D341Med (cell line): ENCODE measurements around the gene GAPT.
"Not testable (repeated sequence)": the region's sequence is repeated elsewhere in the genome, so short reads cannot be mapped to it uniquely, and the experiment has no call there.

Experiments
- DNase-seq: peaks from one replicate; pipeline ENCODE4 v3.0.0; 2012; ENCODE audit warnings: low spot score

Gene GAPT

GRCh38 chr5:58505502-58505901, 14.3 kb downstream of the GAPT start:
- no peak for DNase-seq

- no peak for DNase-seq
These were observed 14.9 kb downstream of the GAPT start for GRCh38 chr5:58505971-58506640.

DNA sequence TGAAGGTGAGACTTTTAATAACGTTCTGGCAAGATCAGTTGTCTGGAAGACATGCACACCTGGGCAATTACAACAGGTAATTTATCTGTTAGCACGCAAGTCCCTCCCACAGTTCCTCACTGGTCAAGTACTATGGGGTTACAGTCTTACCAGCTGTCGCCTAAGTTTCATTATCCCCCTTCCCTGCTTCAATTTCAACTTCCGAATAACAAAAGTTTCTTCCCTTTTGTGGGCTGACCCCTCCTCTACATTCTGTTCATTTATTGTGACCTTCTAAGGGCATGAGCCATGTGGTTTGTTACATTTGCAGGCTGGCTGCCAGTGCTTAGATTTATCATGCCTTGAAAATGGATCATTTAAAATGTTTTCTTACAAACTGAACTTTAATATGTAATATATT, 16.5 kb downstream of the GAPT start:
- no peak for DNase-seq

GRCh38 chr5:58517198-58517597, 26.0 kb downstream of the GAPT start:
- DNase-seq, result no peak

GRCh38 chr5:58523956-58524355, 32.7 kb downstream of the GAPT start:
- DNase-seq, result no peak

- no peak for DNase-seq
These were observed 33.3 kb downstream of the GAPT start for GRCh38 chr5:58524571-58524970.

- DNase-seq, result no peak
These were observed 39.8 kb downstream of the GAPT start for GRCh38 chr5:58530942-58531490.

DNA sequence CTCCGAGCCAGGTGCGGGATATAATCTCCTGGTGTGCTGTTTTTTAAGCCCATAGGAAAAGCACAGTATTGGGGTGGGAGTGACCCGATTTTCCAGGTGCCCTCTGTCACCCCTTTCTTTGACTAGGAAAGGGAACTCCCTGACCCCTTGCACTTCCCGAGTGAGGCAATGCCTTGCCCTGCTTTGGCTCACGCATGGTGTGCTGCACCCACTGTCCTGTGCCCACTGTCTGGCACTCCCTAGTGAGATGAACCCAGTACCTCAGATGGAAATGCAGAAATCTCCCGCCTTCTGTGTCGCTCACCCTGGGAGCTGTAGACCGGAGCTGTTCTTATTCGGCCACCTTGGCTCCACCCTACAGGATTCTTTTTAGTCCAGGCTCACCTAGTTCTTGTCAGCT, 50.7 kb downstream of the GAPT start:
- not testable (repeated sequence) for DNase-seq

DNA sequence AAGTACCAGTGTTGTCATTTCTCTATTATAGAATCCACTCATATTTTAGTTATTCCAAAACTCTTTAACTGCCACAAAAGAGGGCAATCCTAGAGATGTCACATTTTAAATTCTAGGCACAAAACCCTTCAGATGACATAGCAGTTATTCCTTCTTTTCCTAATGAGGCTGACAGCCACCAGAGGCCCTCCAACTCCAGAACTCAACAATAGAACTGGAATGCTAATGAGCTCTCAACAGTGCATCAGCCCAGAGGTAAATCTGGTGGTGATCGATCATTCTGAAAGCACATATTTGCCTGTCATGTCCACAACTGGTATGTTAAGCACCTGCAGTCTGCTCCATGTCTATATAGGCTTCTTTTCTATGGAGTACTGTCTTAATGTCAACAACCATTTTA, 51.5 kb downstream of the GAPT start:
- no peak for DNase-seq

GRCh38 chr5:58543723-58544122, 52.5 kb downstream of the GAPT start:
- DNase-seq, result no peak

GRCh38 chr5:58544195-58544594, 53.0 kb downstream of the GAPT start:
- DNase-seq, result no peak

DNA sequence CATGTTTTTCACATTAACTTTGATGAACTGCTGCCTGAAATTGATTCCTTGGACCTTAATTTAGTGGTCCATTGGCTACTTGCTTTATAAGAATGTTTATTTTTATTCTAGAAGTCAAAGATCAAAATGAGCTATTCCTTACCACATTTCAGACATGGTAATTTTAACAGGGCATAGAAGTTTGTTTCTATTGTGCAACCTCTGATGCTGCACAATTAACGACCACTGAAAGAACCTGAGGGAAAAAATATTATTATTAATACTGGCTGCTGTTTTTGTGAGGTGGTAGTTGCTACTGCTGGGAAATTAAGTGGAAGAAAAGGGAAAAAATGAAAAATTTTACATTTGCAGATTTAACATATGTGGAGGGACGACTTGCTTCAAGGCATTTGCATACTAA, 53.7 kb downstream of the GAPT start:
- no peak for DNase-seq

- DNase-seq, result no peak
These were observed 54.7 kb downstream of the GAPT start for GRCh38 chr5:58545912-58546311.
